H1 (cell line): ENCODE measurements around the gene MTFMT. TPM values are rescaled to one million over a fixed set of nuclear protein-coding genes. Genes with fewer than 3 reads are reported as not detected.

ENCODE experiments used
- CTCF ChIA-PET: fragments of 300-600 bp; sonication (Branson Sonifier 250); formaldehyde crosslinking; loops from one replicate; lab custom pipeline; 2021; ENCODE audit not compliant: partially characterized antibody; lab: Charles Lee
- POLR2A ChIA-PET: fragments of 300-600 bp; sonication (Branson Sonifier 250); formaldehyde crosslinking; loops from one replicate; lab custom pipeline; 2021; ENCODE audit warnings: inconsistent platforms; ENCODE audit not compliant: partially characterized antibody; lab: Charles Lee
- DNase-seq, 2 experiments: peaks; one replicate each; pipeline versions ENCODE4 v3.0.0 to v3.0.0-alpha.2; 2010 to 2022; ENCODE audit warnings: low spot score in 2 of 2, low read depth in 1 of 2, mixed read lengths in 1 of 2
- FAIRE-seq: peaks from 2 replicates; lab custom pipeline; 2011; peaks lifted over from hg19 to GRCh38; lab: Jason Lieb, UNC
- H2AFZ ChIP-seq: 2 replicates; pipeline ENCODE4 v1.8.1; 2012; ENCODE audit warnings: low read length, inconsistent platforms
- H2AK5ac ChIP-seq: 2 replicates; pipeline ENCODE4 v1.6.1; 2013; ENCODE audit warnings: low read depth, low read length
- H2BK120ac ChIP-seq: replicated peaks from 2 replicates; pipeline ENCODE3; 2013; ENCODE audit warnings: low read depth, low read length, inconsistent platforms
- H2BK12ac ChIP-seq: 2 replicates; pipeline ENCODE4 v1.6.1; 2013; ENCODE audit warnings: low read depth, low read length
- H2BK15ac ChIP-seq: 2 replicates; pipeline ENCODE4 v1.6.1; 2013; ENCODE audit warnings: low read length
- H2BK20ac ChIP-seq: 2 replicates; pipeline ENCODE4 v1.6.1; 2013; ENCODE audit warnings: low read length
- H2BK5ac ChIP-seq: 2 replicates; pipeline ENCODE4 v1.6.1; 2013; ENCODE audit warnings: low read depth, low read length
- H3K14ac ChIP-seq: 2 replicates; pipeline ENCODE4 v1.6.1; 2013; ENCODE audit warnings: inconsistent platforms; ENCODE audit not compliant: insufficient read length
- H3K18ac ChIP-seq: 2 replicates; pipeline ENCODE4 v1.6.1; 2013; ENCODE audit warnings: low read length; ENCODE audit errors: extremely low read depth
- H3K23ac ChIP-seq: 2 replicates; pipeline ENCODE4 v1.6.1; 2013; ENCODE audit warnings: inconsistent platforms; ENCODE audit not compliant: insufficient read length
- H3K23me2 ChIP-seq: 2 replicates; pipeline ENCODE4 v1.6.1; 2013; ENCODE audit warnings: low read depth, low read length
- H3K27ac ChIP-seq: 2 replicates; pipeline ENCODE4 v1.6.1; 2011; ENCODE audit warnings: low read depth, low read length, inconsistent platforms
- H3K27me3 ChIP-seq, 4 experiments: replicated peaks in 1 of 4; 1 replicate in 1 of 4; 2 replicates in 3 of 4; pipeline versions ENCODE4 v1.6.1 to v1.8.1; 2011 to 2013; ENCODE audit warnings: low read length in 3 of 4, mild to moderate bottlenecking in 3 of 4, inconsistent platforms in 2 of 4, mixed read lengths in 2 of 4, moderate library complexity in 1 of 4; ENCODE audit not compliant: control insufficient read depth in 3 of 4, insufficient read depth in 3 of 4; ENCODE audit errors: extremely low read depth in 1 of 4
- H3K36me3 ChIP-seq, 4 experiments: 2 replicates each; pipeline versions ENCODE4 v1.6.1 to v1.8.1; 2011 to 2013; ENCODE audit warnings: mild to moderate bottlenecking in 4 of 4, low read length in 3 of 4, moderate library complexity in 2 of 4, control low read depth in 1 of 4, inconsistent platforms in 1 of 4; ENCODE audit not compliant: insufficient read depth in 4 of 4, control insufficient read depth in 2 of 4
- H3K4ac ChIP-seq: replicated peaks from 2 replicates; pipeline ENCODE3; 2013; ENCODE audit warnings: low read length, low read depth, mixed read lengths, inconsistent platforms; ENCODE audit not compliant: insufficient read length
- H3K4me1 ChIP-seq, 4 experiments: replicated peaks in 1 of 4; 1 replicate in 1 of 4; 2 replicates in 3 of 4; pipeline versions ENCODE4 v1.6.1 to v1.8.1; 2011 to 2013; ENCODE audit warnings: low read length in 3 of 4, inconsistent platforms in 2 of 4, mixed read lengths in 1 of 4; ENCODE audit not compliant: insufficient read depth in 4 of 4, control insufficient read depth in 3 of 4
- H3K4me2 ChIP-seq, 2 experiments: 2 replicates each; pipeline versions ENCODE4 v1.6.1 to v1.8.1; 2011 to 2013; ENCODE audit warnings: low read depth in 2 of 2, low read length in 2 of 2, control low read depth in 1 of 2, inconsistent platforms in 1 of 2, mild to moderate bottlenecking in 1 of 2; ENCODE audit not compliant: insufficient read depth in 1 of 2
- H3K4me3 ChIP-seq, 4 experiments: fragments of 200-600, 300-600 bp in 1 of 4; sonication (generic), shearing (Covaris generic), sonication (Bioruptor Twin) in 1 of 4; 2 replicates each; pipeline versions ENCODE4 v1.5.1 to v1.8.1; 2011 to 2016; ENCODE audit warnings: low read length in 4 of 4, low read depth in 3 of 4, control low read depth in 2 of 4, inconsistent platforms in 2 of 4, mild to moderate bottlenecking in 2 of 4, mixed read lengths in 1 of 4, moderate library complexity in 1 of 4; ENCODE audit not compliant: insufficient read depth in 2 of 4; ENCODE audit errors: extremely low read depth in 1 of 4
- H3K56ac ChIP-seq: replicated peaks from 2 replicates; pipeline ENCODE3; 2013; ENCODE audit warnings: low read depth, mild to moderate bottlenecking, mixed read lengths, low read length, inconsistent platforms; ENCODE audit not compliant: insufficient read length
- H3K79me1 ChIP-seq: 2 replicates; pipeline ENCODE4 v1.6.1; 2013; ENCODE audit warnings: low read depth, low read length, control low read depth
- H3K79me2 ChIP-seq, 2 experiments: 2 replicates each; pipeline versions ENCODE4 v1.6.1 to v1.8.1; 2012 to 2013; ENCODE audit warnings: low read length in 2 of 2, mild to moderate bottlenecking in 2 of 2, inconsistent platforms in 1 of 2; ENCODE audit not compliant: insufficient read depth in 2 of 2, control insufficient read depth in 1 of 2
- H3K9ac ChIP-seq, 4 experiments: replicated peaks in 1 of 4; 1 replicate in 1 of 4; 2 replicates in 3 of 4; pipeline versions ENCODE4 v1.6.1 to v1.8.1; 2011 to 2013; ENCODE audit warnings: low read depth in 3 of 4, low read length in 3 of 4, control low read depth in 2 of 4, mild to moderate bottlenecking in 2 of 4, moderate library complexity in 2 of 4, inconsistent platforms in 1 of 4; ENCODE audit errors: extremely low read depth in 1 of 4
- H3K9me3 ChIP-seq, 2 experiments: 2 replicates each; pipeline versions ENCODE4 v1.6.1 to v1.8.1; 2012 to 2013; ENCODE audit warnings: mild to moderate bottlenecking in 2 of 2, moderate library complexity in 2 of 2, control low read depth in 1 of 2, inconsistent platforms in 1 of 2, low read depth in 1 of 2, low read length in 1 of 2, mixed read lengths in 1 of 2; ENCODE audit not compliant: insufficient read depth in 2 of 2
- H4K20me1 ChIP-seq, 2 experiments: replicated peaks in 1 of 2; 2 replicates each; pipeline versions ENCODE3 to v1.8.1; 2011 to 2013; ENCODE audit warnings: inconsistent platforms in 2 of 2, low read length in 2 of 2, mild to moderate bottlenecking in 1 of 2; ENCODE audit not compliant: insufficient read depth in 2 of 2, control insufficient read depth in 1 of 2
- H4K5ac ChIP-seq: 2 replicates; pipeline ENCODE4 v1.6.1; 2013; ENCODE audit warnings: low read length, low read depth, mixed read lengths, inconsistent platforms; ENCODE audit not compliant: insufficient read length
- H4K8ac ChIP-seq: 2 replicates; pipeline ENCODE4 v1.8.0; 2013; ENCODE audit warnings: mild to moderate bottlenecking, moderate library complexity, low read length, inconsistent platforms; ENCODE audit not compliant: insufficient read depth; ENCODE audit errors: extremely low read depth
- H4K91ac ChIP-seq: replicated peaks from 2 replicates; pipeline ENCODE3; 2013; ENCODE audit warnings: low read length, mixed read lengths, inconsistent platforms; ENCODE audit not compliant: insufficient read length
- CREB1 ChIP-seq: IDR thresholded peaks from 2 replicates; pipeline ENCODE4 v1.6.1; 2012; ENCODE audit warnings: inconsistent platforms
- GABPA ChIP-seq: IDR thresholded peaks from 2 replicates; pipeline ENCODE4 v1.6.1; 2011; ENCODE audit warnings: mild to moderate bottlenecking, low read length, moderate library complexity, borderline replicate concordance; ENCODE audit not compliant: insufficient read depth
- HDAC2 ChIP-seq, 2 experiments: fragments of 300-600 bp in 1 of 2; sonication (generic) in 1 of 2; IDR thresholded peaks; 2 replicates each; pipeline ENCODE4 v1.6.1; 2011 to 2012; ENCODE audit warnings: low read depth in 2 of 2, low read length in 2 of 2, mild to moderate bottlenecking in 2 of 2, moderate library complexity in 2 of 2, borderline replicate concordance in 1 of 2, inconsistent platforms in 1 of 2
- NANOG ChIP-seq: IDR thresholded peaks from 2 replicates; pipeline ENCODE4 v1.6.1; 2011; ENCODE audit warnings: low read length, low read depth, mild to moderate bottlenecking, inconsistent platforms; ENCODE audit not compliant: insufficient read depth, poor library complexity, severe bottlenecking
- RFX5 ChIP-seq: IDR thresholded peaks from 2 replicates; pipeline ENCODE4 v1.6.1; 2011; ENCODE audit warnings: low read depth, low read length, improper control_type of control experiment, borderline replicate concordance
- RNF2 ChIP-seq: fragments of 200-900, 300-1000 bp; sonication (generic); IDR thresholded peaks from 2 replicates; pipeline ENCODE4 v1.7.1; 2016; ENCODE audit warnings: borderline replicate concordance, low read depth, mild to moderate bottlenecking, antibody characterized with exemption, low read length; ENCODE audit not compliant: poor library complexity, severe bottlenecking; ENCODE audit errors: missing control alignments
- TAF1 ChIP-seq: IDR thresholded peaks from 2 replicates; pipeline ENCODE4 v1.6.1; 2011; ENCODE audit warnings: mild to moderate bottlenecking, low read depth, low read length
- TBP ChIP-seq: IDR thresholded peaks from 2 replicates; pipeline ENCODE4 v1.6.1; 2011; ENCODE audit warnings: low read depth, low read length, improper control_type of control experiment
- WGBS, 2 experiments: shearing (Covaris generic) in 1 of 2; methylation state at CpG; one replicate each; pipeline versions ENCODE4 v1.1.6 to v1.1.7; 2013 to 2015; ENCODE audit warnings: low lambda C conversion rate in 2 of 2, mixed read lengths in 2 of 2, inconsistent platforms in 1 of 2, low coverage in 1 of 2, missing lambda C conversion rate in 1 of 2; ENCODE audit not compliant: insufficient replicate concordance in 2 of 2, insufficient coverage in 1 of 2, insufficient read length in 1 of 2; ENCODE audit errors: extremely low coverage in 1 of 2, missing lambda C conversion rate in 1 of 2; 5-methylcytosine and 5-hydroxymethylcytosine counted together
- polyA plus RNA-seq, 7 experiments: library from polyadenylated mRNA; depleted of rRNA in 3 of 7; stranded (reverse) in 5 of 7; unstranded in 2 of 7; fragments of >200 nt in 5 of 7; fragments of 200-250 nt in 2 of 7; gene quantifications; 1 replicate in 5 of 7; 2 replicates in 1 of 7; 4 replicates in 1 of 7; pipeline versions ENCODE4 v1.2.1 to v1.2.3, GENCODE V29; 2011 to 2013; ENCODE audit warnings: missing spikeins in 2 of 7, mixed read lengths in 2 of 7
- total RNA-seq: library from RNA; stranded (reverse); fragmentation: NEBNext Ultra II Directional; extraction: Animal tissue kit (Norgen Biotek cat#: 25700); gene quantifications from 2 replicates; pipeline ENCODE4 v1.2.1, GENCODE V29; 2021
- TF ChIP-seq, protein P1 (sequence below): IDR thresholded peaks from 2 replicates; pipeline ENCODE4 v1.6.1; 2012; ENCODE audit warnings: inconsistent platforms
- TF ChIP-seq, protein P2 (sequence below): IDR thresholded peaks from 2 replicates; pipeline ENCODE4 v1.6.1; 2012; ENCODE audit warnings: low read length, inconsistent platforms

The MTFMT gene
- total and polyA plus RNA-seq, 2 of the 8 experiments (the other 6 are each of a cell fraction or from before 2014, with no cell fraction given): 7.7 to 20.8 TPM

DNA sequence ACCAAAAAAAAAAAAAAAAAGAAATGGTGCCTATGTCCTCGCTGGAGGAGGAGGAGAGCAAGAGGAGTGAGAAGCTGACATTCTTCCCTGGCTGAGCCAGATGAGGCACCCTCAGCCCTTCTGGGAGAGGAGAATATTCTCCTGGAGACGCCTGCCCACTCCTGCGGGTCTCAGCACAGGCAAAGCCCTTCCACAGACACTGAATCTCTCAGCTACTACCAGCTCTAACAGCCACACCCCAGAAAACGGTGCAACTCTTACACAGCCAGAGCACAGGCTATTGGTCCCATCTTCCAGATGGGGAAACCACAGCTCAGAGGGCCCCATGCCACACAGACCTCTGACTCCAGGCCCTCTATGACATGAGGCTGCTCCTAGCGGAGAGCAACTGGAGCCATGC, 32.6 kb upstream of the MTFMT start:
- Histone ChIP-seq H3K27me3 (peaks cover 0 to 2% (median 0%) of the 10 kb centered on the region in 4 experiments; a peak in 2 of 7 replicates), H3K27ac (no peak overlapping the region), H3K18ac (no peak overlapping the region), H3K23ac (no peak overlapping the region), H3K56ac (no peak overlapping the region), H2AK5ac (no peak overlapping the region), H2BK15ac (no peak overlapping the region), H3K4me1 (peaks cover 0 to 4% (median 0%) of the 10 kb centered on the region in 4 experiments; a peak in 2 of 7 replicates), H3K36me3 (no peaks in the 10 kb centered on the region; a peak in 1 of 8 replicates), H3K4me3 (no peak overlapping the region), H4K5ac (no peak overlapping the region), H2AFZ (no peak overlapping the region), H4K91ac (no peak overlapping the region), H4K20me1 (no peaks in the 10 kb centered on the region), H3K79me2 (no peaks in the 10 kb centered on the region), H3K9ac (no peak overlapping the region), H4K8ac (no peak overlapping the region), H3K14ac (no peak overlapping the region), H3K4ac (no peak overlapping the region), H2BK120ac (no peak overlapping the region), H2BK5ac (no peak overlapping the region), H3K23me2 (no peaks in the 10 kb centered on the region; the same call in 1 of the 2 replicates), H3K9me3 (no peaks in the 10 kb centered on the region), H3K4me2 (no peak overlapping the region), H2BK12ac (no peak overlapping the region), H3K79me1 (peaks cover 3% of the 10 kb centered on the region; the same call in 1 of the 2 replicates), H2BK20ac (no peak overlapping the region)
- WGBS, 2 experiments: 86% methylated on average over 5 of the region's 5 CpGs; no CpG with 5 or more reads in 1 of the 2 experiments
- CTCF ChIA-PET: interaction anchor here (1.2 to 33.2 kb wide), 10 partner anchors 8 to 53 kb away, joined by 3 to 1213 read pairs (median 6); partner anchors contain the start of genes KBTBD13, RASL12, SLC51B and UBAP1L
- FAIRE-seq (no peak), DNase-seq (no peak)
- POLR2A ChIA-PET: interaction anchor here (1.0 to 1.4 kb wide), 5 partner anchors 11 to 236 kb away, joined by 3 to 5 read pairs (median 3); no protein-coding TSS in a partner anchor
- TF ChIP-seq, protein P1, sequence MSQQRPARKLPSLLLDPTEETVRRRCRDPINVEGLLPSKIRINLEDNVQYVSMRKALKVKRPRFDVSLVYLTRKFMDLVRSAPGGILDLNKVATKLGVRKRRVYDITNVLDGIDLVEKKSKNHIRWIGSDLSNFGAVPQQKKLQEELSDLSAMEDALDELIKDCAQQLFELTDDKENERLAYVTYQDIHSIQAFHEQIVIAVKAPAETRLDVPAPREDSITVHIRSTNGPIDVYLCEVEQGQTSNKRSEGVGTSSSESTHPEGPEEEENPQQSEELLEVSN: no peak
- no peak for TF ChIP-seq TAF1
- no peak for TF ChIP-seq RFX5
- TF ChIP-seq TBP: no peak
- no peak for TF ChIP-seq GABPA
- TF ChIP-seq RNF2: no peak
- no peak for TF ChIP-seq HDAC2 (IDR thresholded peaks at IDR 0.05; ENCODE audit: borderline replicate concordance in 1 of 2, low read depth in 2 of 2, low read length in 2 of 2)
- no peak for TF ChIP-seq NANOG
- TF ChIP-seq, protein P2, sequence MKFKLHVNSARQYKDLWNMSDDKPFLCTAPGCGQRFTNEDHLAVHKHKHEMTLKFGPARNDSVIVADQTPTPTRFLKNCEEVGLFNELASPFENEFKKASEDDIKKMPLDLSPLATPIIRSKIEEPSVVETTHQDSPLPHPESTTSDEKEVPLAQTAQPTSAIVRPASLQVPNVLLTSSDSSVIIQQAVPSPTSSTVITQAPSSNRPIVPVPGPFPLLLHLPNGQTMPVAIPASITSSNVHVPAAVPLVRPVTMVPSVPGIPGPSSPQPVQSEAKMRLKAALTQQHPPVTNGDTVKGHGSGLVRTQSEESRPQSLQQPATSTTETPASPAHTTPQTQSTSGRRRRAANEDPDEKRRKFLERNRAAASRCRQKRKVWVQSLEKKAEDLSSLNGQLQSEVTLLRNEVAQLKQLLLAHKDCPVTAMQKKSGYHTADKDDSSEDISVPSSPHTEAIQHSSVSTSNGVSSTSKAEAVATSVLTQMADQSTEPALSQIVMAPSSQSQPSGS: no peak
- no peak for TF ChIP-seq CREB1
